Esophagus squamous epithelium (tissue), 5 donors: ENCODE data around the gene CD82. TPM values are rescaled to one million over a fixed set of nuclear protein-coding genes. Genes with fewer than 3 reads are reported as not detected.
A peak's percentile ranks its signal among the peaks of the same experiment; 100 is the strongest.

ENCODE experiments used
- DNase-seq: peaks from one replicate; lab custom pipeline; 2025; lab: John Stamatoyannopoulos, UW
- H3K27ac ChIP-seq, 4 donors: fragments of 200-600 bp; sonication (generic); one replicate each; pipeline ENCODE4 v1.5.1; 2016 to 2019; ENCODE audit warnings: mild to moderate bottlenecking in 1 of 4
- H3K27me3 ChIP-seq, 4 donors: fragments of 200-600 bp; sonication (generic); 1 replicate in 3 of 4; 2 replicates in 1 of 4; pipeline versions ENCODE4 v1.5.1 to v1.6.0; 2017 to 2021; ENCODE audit warnings: antibody characterized with exemption in 1 of 4
- H3K36me3 ChIP-seq, 3 donors: fragments of 200-600 bp; sonication (generic); one replicate each; pipeline ENCODE4 v1.5.1; 2016 to 2019
- H3K4me1 ChIP-seq, 3 donors: fragments of 200-600 bp; sonication (generic); one replicate each; pipeline ENCODE4 v1.5.1; 2017 to 2019
- H3K4me3 ChIP-seq, 4 donors: fragments of 200-600 bp; sonication (generic); 1 replicate in 3 of 4; 2 replicates in 1 of 4; pipeline ENCODE4 v1.5.1; 2016 to 2019; ENCODE audit warnings: mild to moderate bottlenecking in 2 of 4, moderate library complexity in 1 of 4
- H3K9me3 ChIP-seq, 3 donors: fragments of 200-600 bp; sonication (generic); one replicate each; pipeline ENCODE4 v1.5.1; 2016 to 2019
- CTCF ChIP-seq, 6 experiments: fragments of 450-650 bp in 4 of 6; fragments of 200-600 bp in 2 of 6; sonication (generic) in 2 of 6; IDR thresholded peaks; one replicate each; pipeline ENCODE4 v1.5.1; 2016 to 2019; ENCODE audit warnings: antibody characterized with exemption in 6 of 6, mild to moderate bottlenecking in 4 of 6, moderate library complexity in 4 of 6
- POLR2A ChIP-seq, 4 donors: fragments of 450-650 bp; IDR thresholded peaks; one replicate each; pipeline ENCODE4 v1.6.1; 2017; ENCODE audit warnings: antibody characterized with exemption in 4 of 4, mild to moderate bottlenecking in 4 of 4, moderate library complexity in 3 of 4
- WGBS, 2 donors: methylation state at CpG; one replicate each; pipeline ENCODE4 v1.1.5; 2018; 5-methylcytosine and 5-hydroxymethylcytosine counted together
- intact Hi-C: fragments of 100-400 bp; cut with DNase I; formaldehyde crosslinking; loops from one replicate; pipeline ENCODE4 v1.15.0; 2022
- total RNA-seq, 4 donors: library from RNA; depleted of rRNA; stranded (reverse); fragments of >200 nt; gene quantifications; one replicate each; pipeline ENCODE4 v1.1.0, GENCODE V29; 2016
- donor health status: DM: yes; HTN: yes; CAD: no.

CD82 gene
- total RNA-seq, 4 donors from 2014 or later, result 70.9 to 137 (median 108) TPM

DNA sequence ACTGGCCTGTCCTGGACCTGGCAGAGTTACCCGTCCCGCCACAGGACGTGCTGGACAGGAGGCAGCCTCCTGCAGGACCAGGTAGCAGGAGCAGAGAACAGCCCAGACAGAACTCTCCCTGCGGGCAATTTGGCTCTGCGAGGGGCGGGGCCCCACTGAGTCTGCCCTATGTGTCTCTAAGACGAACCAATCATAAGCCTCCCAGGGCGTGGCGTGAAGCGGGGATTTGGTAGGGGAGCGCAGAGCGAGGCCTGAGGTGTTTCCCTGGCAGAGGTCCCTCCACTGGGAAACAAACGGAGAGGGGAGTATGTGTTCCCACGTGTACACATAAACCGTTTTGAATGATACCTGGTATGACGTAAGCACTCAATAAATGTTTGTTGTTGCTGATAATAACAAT, 7.4 kb downstream of the CD82 start:
- H3K9me3 ChIP-seq, result no peaks in the 10 kb centered on the region
- no peaks in the 10 kb centered on the region for H3K27me3 ChIP-seq
- TF ChIP-seq CTCF (IDR thresholded peaks at IDR 0.05) (no peak), POLR2A (IDR thresholded peaks at IDR 0.05) (no peak)
- no peak overlapping the region for H3K4me3 ChIP-seq
- peaks cover 74 to 100% (median 84%) of the 10 kb centered on the region in 3 donors for H3K4me1 ChIP-seq
- WGBS, 2 donors, result 30 to 62% methylated on average over 14 to 16 of the region's 16 CpGs
- intact Hi-C loops, result no loop called here
- DNase-seq, result no peak
- peak overlapping the region; percentile 75 to 88 (median 82) for H3K27ac ChIP-seq
- H3K36me3 ChIP-seq, result peaks cover 0 to 33% (median 0%) of the 10 kb centered on the region in 3 donors

DNA sequence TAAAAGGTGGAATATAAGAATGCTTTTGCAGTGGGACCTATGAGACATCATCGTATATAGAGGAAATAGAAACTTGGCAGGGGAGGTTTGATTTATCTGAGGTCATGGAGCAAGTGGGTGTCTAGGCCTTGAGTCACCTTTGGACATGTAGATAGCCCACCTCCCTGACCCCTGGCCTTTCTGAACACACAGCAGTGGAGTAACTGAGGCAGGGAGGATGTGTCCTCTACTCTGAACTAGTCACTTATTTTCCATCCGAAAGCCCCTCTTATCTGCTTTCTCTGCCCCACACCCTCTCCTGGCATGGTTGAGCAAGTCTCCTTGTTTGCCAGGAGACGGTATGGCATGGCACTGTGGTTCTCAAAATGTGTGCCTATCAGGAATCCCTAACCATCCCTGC, 7.9 kb downstream of the CD82 start:
- Histone ChIP-seq H3K27me3 (no peaks in the 10 kb centered on the region), H3K9me3 (no peaks in the 10 kb centered on the region), H3K36me3 (peaks cover 0 to 33% (median 0%) of the 10 kb centered on the region in 3 donors), H3K4me3 (no peak overlapping the region), H3K27ac (peak overlapping the region; percentile 75 to 88 (median 82)), H3K4me1 (peaks cover 74 to 100% (median 84%) of the 10 kb centered on the region in 3 donors)
- 46 to 51% methylated on average over 3 of the region's 3 CpGs for whole genome bisulfite sequencing, 2 donors
- intact Hi-C loops, result no loop called here
- no peak for DNase-seq
- no peak for TF ChIP-seq CTCF (IDR thresholded peaks at IDR 0.05)
- TF ChIP-seq POLR2A (IDR thresholded peaks at IDR 0.05), result no peak

- peak overlapping the region; percentile 75 to 88 (median 82) for H3K27ac ChIP-seq
- no peak for TF ChIP-seq CTCF (IDR thresholded peaks at IDR 0.05)
- TF ChIP-seq POLR2A (IDR thresholded peaks at IDR 0.05), result no peak
- intact Hi-C loops, result no loop called here
- H3K4me3 ChIP-seq, result no peak overlapping the region
- no peaks in the 10 kb centered on the region for H3K27me3 ChIP-seq
- no peak for DNase-seq
- WGBS, 2 donors, result 48 to 53% methylated on average over 4 to 5 of the region's 5 CpGs
- peaks cover 75 to 100% (median 84%) of the 10 kb centered on the region in 3 donors for H3K4me1 ChIP-seq
- no peaks in the 10 kb centered on the region for H3K9me3 ChIP-seq
- peaks cover 0 to 30% (median 0%) of the 10 kb centered on the region in 3 donors for H3K36me3 ChIP-seq
Measured at GRCh38 chr11:44574610-44575287, 9.3 kb downstream of the CD82 start.

GRCh38 chr11:44575288-44575672, 9.8 kb downstream of the CD82 start:
- TF ChIP-seq CTCF (IDR thresholded peaks at IDR 0.05) (no peak), POLR2A (IDR thresholded peaks at IDR 0.05) (no peak)
- Histone ChIP-seq H3K27ac (peak overlapping the region; percentile 75 to 88 (median 82)), H3K36me3 (peaks cover 0 to 25% (median 0%) of the 10 kb centered on the region in 3 donors), H3K9me3 (no peaks in the 10 kb centered on the region), H3K4me3 (no peak overlapping the region), H3K27me3 (no peaks in the 10 kb centered on the region), H3K4me1 (peaks cover 73 to 100% (median 84%) of the 10 kb centered on the region in 3 donors)
- intact Hi-C loops, result no loop called here
- WGBS, 2 donors, result 54 to 80% methylated on average over 1 to 2 of the region's 2 CpGs
- DNase-seq, result no peak

DNA sequence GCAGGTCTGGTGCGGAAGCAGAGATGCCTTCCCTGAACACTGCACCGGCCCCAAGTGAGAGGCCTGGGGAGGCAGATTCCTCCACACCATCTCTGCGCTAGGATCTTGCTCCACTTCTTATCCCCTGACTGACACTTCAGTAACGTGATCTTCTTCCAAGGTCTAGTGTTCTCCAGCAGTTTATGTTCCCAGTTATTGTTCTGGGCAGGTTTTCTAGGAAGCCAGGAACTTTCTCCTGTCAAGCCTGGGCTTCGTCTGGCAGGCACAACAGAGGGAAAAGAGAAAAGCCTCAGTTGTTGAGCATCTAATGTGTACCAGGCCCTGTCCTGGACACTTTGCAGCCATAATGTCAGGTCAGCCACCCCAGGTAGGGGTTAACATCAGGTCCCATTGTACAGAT, 10.5 kb downstream of the CD82 start:
- Histone ChIP-seq H3K27me3 (no peaks in the 10 kb centered on the region), H3K4me1 (peaks cover 66 to 100% (median 84%) of the 10 kb centered on the region in 3 donors), H3K9me3 (no peaks in the 10 kb centered on the region), H3K36me3 (peaks cover 0 to 23% (median 0%) of the 10 kb centered on the region in 3 donors), H3K4me3 (no peak overlapping the region), H3K27ac (peak overlapping the region; percentile 76 to 88 (median 84))
- 83 to 91% methylated on average over 5 of the region's 5 CpGs for WGBS, 2 donors
- no peak for DNase-seq
- intact Hi-C loops, result no loop called here
- no peak for TF ChIP-seq CTCF (IDR thresholded peaks at IDR 0.05)
- no peak for TF ChIP-seq POLR2A (IDR thresholded peaks at IDR 0.05)
